ENCODE measurements around the gene ADCK1.
"Not testable (repeated sequence)": the region's sequence is repeated elsewhere in the genome, so short reads cannot be mapped to it uniquely, and the experiment has no call there.

The ADCK1 gene

DNA sequence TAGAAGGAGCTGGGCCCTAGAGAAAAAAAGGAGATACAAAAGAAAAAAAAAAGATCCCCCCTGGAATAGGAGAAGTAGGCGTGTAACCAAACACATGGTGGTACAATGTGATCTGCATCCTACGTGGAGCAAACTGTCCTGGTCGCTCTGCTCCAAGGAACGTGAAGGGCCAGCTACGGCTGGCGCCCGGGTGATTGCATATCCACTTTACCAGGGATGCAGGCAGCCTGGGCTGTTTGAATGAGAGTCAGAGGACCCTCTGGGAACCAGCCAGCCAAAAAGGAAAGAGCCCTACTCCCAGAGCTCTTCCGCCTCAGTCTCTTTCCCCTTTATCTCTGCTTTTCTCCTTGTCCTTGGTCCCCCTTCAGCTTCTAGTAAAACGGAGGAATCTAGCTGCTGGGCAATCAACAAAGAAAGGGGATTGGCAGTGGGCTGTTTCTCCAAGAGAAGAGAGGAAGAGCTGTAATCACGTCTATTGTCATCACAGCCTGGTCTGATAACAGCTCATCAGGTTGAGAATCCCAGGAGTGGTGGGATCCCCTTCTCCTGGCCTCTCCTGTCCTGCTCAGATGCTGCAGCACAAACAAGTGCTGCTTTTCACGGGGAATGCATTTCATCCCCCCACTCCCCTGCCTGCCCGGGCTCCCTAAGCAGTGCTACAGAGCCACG lies 156.0 kb downstream of the ADCK1 start:
- DNase-seq: no peak

DNA sequence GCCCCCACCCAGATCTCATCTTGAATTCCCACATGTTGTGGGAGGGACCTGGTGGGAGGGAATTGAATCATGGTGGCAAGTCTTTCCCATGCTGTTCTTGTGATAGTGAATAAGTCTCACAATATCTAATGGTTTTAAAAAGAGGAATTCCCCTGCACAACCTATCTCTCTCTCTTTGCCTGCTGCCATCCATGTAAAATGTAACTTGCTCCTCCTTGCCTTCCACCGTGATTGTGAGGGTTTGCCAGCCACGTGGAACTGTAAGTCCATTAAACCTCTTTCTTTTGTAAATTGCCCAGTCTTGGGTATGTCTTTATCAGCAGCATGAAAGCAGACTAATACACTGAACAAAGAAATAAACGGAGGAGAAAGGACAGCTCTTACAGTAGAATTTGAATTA lies 159.8 kb downstream of the ADCK1 start:
- not testable (repeated sequence) for DNase-seq

- DNase-seq: no peak
These were observed 162.1 kb downstream of the ADCK1 start for GRCh38 chr14:77961847-77962580.

GRCh38 chr14:77962731-77963520 lies 163.0 kb downstream of the ADCK1 start:
- DNase-seq: no peak

GRCh38 chr14:77964586-77964985 lies 164.7 kb downstream of the ADCK1 start:
- DNase-seq: no peak

DNA sequence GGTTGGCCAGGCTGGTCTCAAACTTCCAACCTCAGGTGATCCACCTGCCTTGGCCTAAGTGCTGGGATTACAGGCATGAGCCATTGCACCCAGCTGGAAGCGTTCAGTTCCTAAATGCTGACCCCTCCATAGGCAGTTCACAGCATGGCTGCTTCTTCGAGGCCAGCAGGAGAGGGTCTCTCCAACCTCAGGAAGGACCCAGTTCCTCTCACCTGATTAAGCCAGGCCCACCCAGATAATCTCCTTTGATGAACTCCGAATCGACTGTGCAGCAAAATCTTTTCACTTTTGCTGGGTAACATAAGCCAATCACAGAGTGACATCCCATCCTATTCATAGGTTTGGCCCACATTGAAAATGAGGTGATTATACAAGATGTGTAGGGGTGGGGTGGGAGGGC lies 165.1 kb downstream of the ADCK1 start:
- no peak for DNase-seq

GRCh38 chr14:77965919-77966435 lies 166.1 kb downstream of the ADCK1 start:
- DNase-seq: peak; percentile 6

GRCh38 chr14:77967110-77967509 lies 167.2 kb downstream of the ADCK1 start:
- DNase-seq: no peak

GRCh38 chr14:77970646-77971045 lies 170.7 kb downstream of the ADCK1 start:
- DNase-seq: no peak

DNA sequence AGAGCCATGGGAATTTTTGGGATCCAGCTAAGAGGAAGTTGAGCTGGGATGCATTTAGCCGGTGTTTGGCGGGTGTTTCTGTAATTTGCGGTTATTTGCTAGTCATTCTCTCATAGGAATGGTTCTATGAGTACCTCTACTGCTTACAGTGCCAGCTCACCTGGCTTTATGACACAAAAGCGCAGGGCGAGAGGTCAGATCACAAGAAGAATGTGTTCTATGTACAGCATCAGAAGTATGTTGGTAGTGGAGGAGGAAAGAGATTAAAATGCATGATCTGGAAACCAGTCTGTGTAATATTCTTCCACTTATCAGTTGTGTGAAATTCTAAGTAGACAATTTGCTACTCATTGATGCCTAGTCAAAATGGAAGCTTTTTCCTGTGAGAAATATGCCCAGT lies 173.3 kb downstream of the ADCK1 start:
- no peak for DNase-seq

- no peak for DNase-seq
These were observed 176.7 kb downstream of the ADCK1 start for GRCh38 chr14:77976591-77976990.

- no peak for DNase-seq
These were observed 179.3 kb downstream of the ADCK1 start for GRCh38 chr14:77979171-77979570.

GRCh38 chr14:77979666-77980351 lies 179.9 kb downstream of the ADCK1 start:
- DNase-seq: no peak

DNA sequence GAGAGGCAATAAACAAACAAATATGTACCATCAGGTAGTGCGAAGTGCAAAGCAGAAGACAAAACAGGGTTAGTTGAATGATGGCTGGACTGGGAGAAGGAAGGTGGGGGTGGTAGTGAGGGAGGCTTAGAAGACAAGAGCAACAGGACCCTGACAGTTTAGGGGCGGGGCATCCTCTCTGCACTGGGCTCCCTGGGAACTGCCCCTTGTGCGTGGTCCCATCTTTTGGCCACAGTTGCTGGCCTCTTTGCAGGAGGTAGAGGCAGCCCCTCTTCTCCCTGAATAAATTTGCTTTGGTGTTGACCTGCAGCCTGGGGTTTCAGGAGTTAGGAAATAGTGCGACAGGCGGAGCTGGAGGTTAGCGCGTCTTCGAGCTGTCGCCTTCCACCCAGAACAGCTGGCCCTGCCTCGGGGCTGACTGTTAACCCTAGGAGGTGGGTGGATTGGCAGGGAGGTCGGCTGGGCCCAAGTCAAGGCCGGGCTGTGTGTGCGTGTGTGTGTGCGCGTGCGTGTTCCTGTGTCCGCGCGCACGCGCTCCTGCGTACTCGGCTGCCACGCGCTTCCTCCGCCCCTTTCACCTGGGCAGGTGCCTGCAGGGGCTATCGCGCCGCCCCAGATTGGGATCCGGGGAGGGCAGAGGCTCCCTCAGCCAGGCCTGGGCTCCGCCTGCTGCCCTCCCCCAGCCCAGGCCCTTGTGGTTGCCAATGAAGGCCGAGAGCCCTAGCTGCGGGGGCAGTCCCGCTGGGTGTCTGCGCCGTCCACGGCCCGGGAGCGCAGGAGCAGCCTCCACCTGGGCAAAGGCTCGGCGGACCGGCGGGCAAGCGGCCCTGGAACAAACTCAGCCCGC lies 180.8 kb downstream of the ADCK1 start:
- DNase-seq: peak; percentile 15

Data from stimulated activated CD4-positive, alpha-beta T cell treated with anti-CD3 and anti-CD28 coated beads, Interleukin-15, amount 100 ng/mL, for 24 hours (primary cell).